Nephron (organoid): ENCODE results near the gene BDKRB1.
A peak's percentile ranks its signal among the peaks of the same experiment; 100 is the strongest.

Experiments
- H3K27ac Mint-ChIP-seq, 3 experiments: 2 replicates each; pipeline ENCODE4 v1.8.0; 2020; ENCODE audit warnings: mixed read lengths in 3 of 3, mild to moderate bottlenecking in 2 of 3, moderate library complexity in 1 of 3
- H3K27me3 Mint-ChIP-seq: 2 replicates; pipeline ENCODE4 v1.8.0; 2021; ENCODE audit warnings: low read depth, mild to moderate bottlenecking, moderate library complexity, mixed read lengths
- H3K36me3 Mint-ChIP-seq: 2 replicates; pipeline ENCODE4 v1.8.0; 2020; ENCODE audit warnings: low read depth, mixed read lengths
- H3K4me1 Mint-ChIP-seq: 2 replicates; pipeline ENCODE4 v1.8.0; 2020; ENCODE audit warnings: mixed read lengths
- H3K4me3 Mint-ChIP-seq, 3 experiments: 2 replicates each; pipeline ENCODE4 v1.8.0; 2020; ENCODE audit warnings: mild to moderate bottlenecking in 3 of 3, mixed read lengths in 3 of 3, moderate library complexity in 2 of 3
- H3K9me3 Mint-ChIP-seq: 2 replicates; pipeline ENCODE4 v1.8.0; 2020; ENCODE audit warnings: mixed read lengths
- CTCF ChIP-seq, 3 experiments: fragments of 200-600 bp; sonication (generic); IDR thresholded peaks; one replicate each; pipeline ENCODE4 v1.5.0; 2021; ENCODE audit warnings: antibody characterized with exemption in 3 of 3; ENCODE audit not compliant: unreplicated experiment in 3 of 3

BDKRB1 gene

GRCh38 chr14:96256407-96256806, 397 bp downstream of the BDKRB1 start:
- no peak for TF ChIP-seq CTCF (IDR thresholded peaks at IDR 0.05; ENCODE audit: unreplicated experiment in 3 of 3)

GRCh38 chr14:96257056-96257455, 1.0 kb downstream of the BDKRB1 start:
- H3K36me3 Mint-ChIP-seq = peaks cover 7% of the 10 kb centered on the region
- H3K27ac Mint-ChIP-seq = no peak overlapping the region
- peaks cover 55% of the 10 kb centered on the region for H3K4me1 Mint-ChIP-seq
- peaks cover 24% of the 10 kb centered on the region for H3K27me3 Mint-ChIP-seq
- no peak overlapping the region for H3K4me3 Mint-ChIP-seq
- TF ChIP-seq CTCF (IDR thresholded peaks at IDR 0.05; ENCODE audit: unreplicated experiment in 3 of 3) = no peak
- peaks cover 14% of the 10 kb centered on the region for H3K9me3 Mint-ChIP-seq

More at GRCh38 chr14:96256407-96256806, 397 bp downstream of the BDKRB1 start:
- peaks cover 7% of the 10 kb centered on the region for H3K36me3 Mint-ChIP-seq
- peaks cover 9% of the 10 kb centered on the region for H3K9me3 Mint-ChIP-seq
- H3K27me3 Mint-ChIP-seq = peaks cover 21% of the 10 kb centered on the region
- peaks cover 53% of the 10 kb centered on the region for H3K4me1 Mint-ChIP-seq
- no peak overlapping the region for H3K4me3 Mint-ChIP-seq
- no peak overlapping the region for H3K27ac Mint-ChIP-seq

- no peak overlapping the region for H3K4me3 Mint-ChIP-seq
- H3K27me3 Mint-ChIP-seq = peaks cover 24% of the 10 kb centered on the region
- H3K36me3 Mint-ChIP-seq = peaks cover 7% of the 10 kb centered on the region
- TF ChIP-seq CTCF (IDR thresholded peaks at IDR 0.05; ENCODE audit: unreplicated experiment in 3 of 3) = no peak
- peaks cover 53% of the 10 kb centered on the region for H3K4me1 Mint-ChIP-seq
- no peak overlapping the region for H3K27ac Mint-ChIP-seq
- peaks cover 16% of the 10 kb centered on the region for H3K9me3 Mint-ChIP-seq
These were observed 1.9 kb downstream of the BDKRB1 start for GRCh38 chr14:96257900-96258299.

- Mint-ChIP-seq H3K27me3 (peaks cover 28% of the 10 kb centered on the region), H3K36me3 (peaks cover 7% of the 10 kb centered on the region), H3K4me3 (no peak overlapping the region), H3K9me3 (peaks cover 16% of the 10 kb centered on the region), H3K4me1 (peaks cover 58% of the 10 kb centered on the region), H3K27ac (no peak overlapping the region)
- TF ChIP-seq CTCF (IDR thresholded peaks at IDR 0.05; ENCODE audit: unreplicated experiment in 3 of 3) = no peak
These were observed 4.4 kb downstream of the BDKRB1 start for GRCh38 chr14:96260341-96260821.

- peaks cover 23% of the 10 kb centered on the region for H3K27me3 Mint-ChIP-seq
- peaks cover 7% of the 10 kb centered on the region for H3K36me3 Mint-ChIP-seq
- H3K27ac Mint-ChIP-seq = no peak overlapping the region
- peak overlapping the region in 1 of 3 experiments; percentile 2 for H3K4me3 Mint-ChIP-seq
- H3K9me3 Mint-ChIP-seq = peaks cover 16% of the 10 kb centered on the region
- peaks cover 58% of the 10 kb centered on the region for H3K4me1 Mint-ChIP-seq
- TF ChIP-seq CTCF (IDR thresholded peaks at IDR 0.05; ENCODE audit: unreplicated experiment in 3 of 3) = no peak
These were observed 5.0 kb downstream of the BDKRB1 start for GRCh38 chr14:96261053-96261452.
